Tibial nerve (tissue), 4 donors: ENCODE data around the gene ECM1. TPM values are rescaled to one million over a fixed set of nuclear protein-coding genes. Genes with fewer than 3 reads are reported as not detected.

ENCODE experiments used
- DNase-seq, 2 donors: peaks; one replicate each; pipeline ENCODE4 v3.0.0-alpha.2; 2019; ENCODE audit warnings: low spot score in 2 of 2
- H3K27ac ChIP-seq, 4 donors: fragments of 200-600 bp; sonication (generic) in 3 of 4; one replicate each; pipeline ENCODE4 v1.5.1; 2017 to 2019; ENCODE audit warnings: mild to moderate bottlenecking in 1 of 4
- H3K27me3 ChIP-seq, 2 donors: fragments of 200-600 bp; sonication (generic) in 1 of 2; one replicate each; pipeline versions ENCODE4 v1.5.1 to v1.6.0; 2017 to 2019
- H3K36me3 ChIP-seq, 3 donors: fragments of 200-600 bp; sonication (generic); one replicate each; pipeline ENCODE4 v1.5.1; 2018 to 2019
- H3K4me1 ChIP-seq, 4 donors: fragments of 200-600 bp; sonication (generic) in 3 of 4; one replicate each; pipeline ENCODE4 v1.5.1; 2017 to 2019
- H3K4me3 ChIP-seq, 4 donors: fragments of 200-600 bp; sonication (generic) in 3 of 4; one replicate each; pipeline ENCODE4 v1.5.1; 2017 to 2019; ENCODE audit warnings: mild to moderate bottlenecking in 1 of 4, moderate library complexity in 1 of 4
- H3K9me3 ChIP-seq, 4 donors: fragments of 200-600 bp; sonication (generic) in 3 of 4; one replicate each; pipeline ENCODE4 v1.5.1; 2017 to 2019
- EP300 ChIP-seq, 2 donors: sonication (generic); formaldehyde crosslinking; IDR thresholded peaks; one replicate each; pipeline ENCODE4 v1.6.1; 2017; ENCODE audit warnings: antibody characterized with exemption in 2 of 2, mild to moderate bottlenecking in 1 of 2
- POLR2A ChIP-seq, 2 donors: fragments of 450-650 bp; IDR thresholded peaks; one replicate each; pipeline ENCODE4 v1.6.1; 2017; ENCODE audit warnings: antibody characterized with exemption in 2 of 2, mild to moderate bottlenecking in 2 of 2, moderate library complexity in 2 of 2
- WGBS, 2 donors: methylation state at CpG; one replicate each; pipeline ENCODE4 v1.1.5; 2018; 5-methylcytosine and 5-hydroxymethylcytosine counted together
- total RNA-seq, 4 donors: library from RNA; depleted of rRNA; stranded (reverse); fragments of >200 nt; gene quantifications; one replicate each; pipeline ENCODE4 v1.1.0, GENCODE V29; 2016
- TF ChIP-seq, protein P1 (sequence below), 5 experiments: fragments of 200-600 bp in 3 of 5; fragments of 450-650 bp in 2 of 5; sonication (generic) in 3 of 5; IDR thresholded peaks; one replicate each; pipeline ENCODE4 v1.5.1; 2016 to 2019; ENCODE audit warnings: antibody characterized with exemption in 5 of 5, mild to moderate bottlenecking in 3 of 5, moderate library complexity in 2 of 5

Gene ECM1
- total RNA-seq, 4 donors from 2014 or later, result 10.1 to 32.2 (median 15.0) TPM

DNA sequence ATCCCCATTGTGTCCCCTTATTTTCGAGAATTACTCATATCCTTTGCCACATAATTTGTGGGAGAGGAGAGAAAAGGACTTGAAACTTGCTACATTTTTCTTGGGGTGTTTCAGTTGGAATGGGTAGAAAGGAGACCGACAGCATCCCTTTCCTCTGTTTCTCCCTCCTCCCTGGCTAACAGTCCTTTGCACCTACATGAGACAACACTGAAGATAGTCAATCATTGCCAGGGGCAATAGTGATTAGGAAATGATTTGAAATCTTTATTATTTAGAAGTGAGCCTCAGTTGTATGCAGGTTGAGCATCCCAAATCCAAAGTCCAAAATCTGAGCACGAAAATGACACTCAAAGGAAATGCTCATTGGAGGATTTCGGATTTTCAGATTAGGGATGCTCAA is 28.5 kb upstream of the ECM1 start:
- Histone ChIP-seq H3K9me3 (no peaks in the 10 kb centered on the region), H3K36me3 (no peaks in the 10 kb centered on the region), H3K4me1 (peaks cover 0 to 51% (median 6%) of the 10 kb centered on the region in 4 donors), H3K27ac (no peak overlapping the region), H3K27me3 (no peaks in the 10 kb centered on the region), H3K4me3 (no peak overlapping the region)
- TF ChIP-seq POLR2A (IDR thresholded peaks at IDR 0.05) (no peak), EP300 (IDR thresholded peaks at IDR 0.05) (no peak)
- TF ChIP-seq, protein P1, sequence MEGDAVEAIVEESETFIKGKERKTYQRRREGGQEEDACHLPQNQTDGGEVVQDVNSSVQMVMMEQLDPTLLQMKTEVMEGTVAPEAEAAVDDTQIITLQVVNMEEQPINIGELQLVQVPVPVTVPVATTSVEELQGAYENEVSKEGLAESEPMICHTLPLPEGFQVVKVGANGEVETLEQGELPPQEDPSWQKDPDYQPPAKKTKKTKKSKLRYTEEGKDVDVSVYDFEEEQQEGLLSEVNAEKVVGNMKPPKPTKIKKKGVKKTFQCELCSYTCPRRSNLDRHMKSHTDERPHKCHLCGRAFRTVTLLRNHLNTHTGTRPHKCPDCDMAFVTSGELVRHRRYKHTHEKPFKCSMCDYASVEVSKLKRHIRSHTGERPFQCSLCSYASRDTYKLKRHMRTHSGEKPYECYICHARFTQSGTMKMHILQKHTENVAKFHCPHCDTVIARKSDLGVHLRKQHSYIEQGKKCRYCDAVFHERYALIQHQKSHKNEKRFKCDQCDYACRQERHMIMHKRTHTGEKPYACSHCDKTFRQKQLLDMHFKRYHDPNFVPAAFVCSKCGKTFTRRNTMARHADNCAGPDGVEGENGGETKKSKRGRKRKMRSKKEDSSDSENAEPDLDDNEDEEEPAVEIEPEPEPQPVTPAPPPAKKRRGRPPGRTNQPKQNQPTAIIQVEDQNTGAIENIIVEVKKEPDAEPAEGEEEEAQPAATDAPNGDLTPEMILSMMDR (IDR thresholded peaks at IDR 0.05), result no peak
- DNase-seq, result no peak
- 73 to 79% methylated on average over 4 of the region's 4 CpGs for WGBS, 2 donors

DNA sequence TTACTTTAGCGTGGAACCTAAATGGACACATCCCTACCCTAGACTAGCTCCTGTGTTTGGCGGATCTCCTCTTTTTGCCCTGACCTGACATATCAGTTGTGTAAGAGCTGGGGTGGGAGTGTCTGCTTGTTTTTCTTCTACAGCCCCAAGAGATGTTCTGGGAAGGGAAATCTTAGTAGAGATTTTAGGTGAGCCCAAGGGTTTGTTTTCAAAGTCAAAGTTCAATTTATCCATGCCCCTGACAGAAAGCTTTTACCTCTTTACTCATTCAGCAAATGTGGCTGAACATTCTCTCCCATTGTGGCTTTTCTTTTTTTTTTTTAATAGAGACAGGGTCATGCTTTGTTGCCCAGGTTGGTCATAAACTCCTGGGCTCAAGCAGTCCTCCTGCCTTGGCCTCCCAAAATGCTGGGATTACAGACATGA is 28.0 kb upstream of the ECM1 start:
- TF ChIP-seq POLR2A (IDR thresholded peaks at IDR 0.05), result no peak
- TF ChIP-seq EP300 (IDR thresholded peaks at IDR 0.05), result no peak
- TF ChIP-seq, protein P1 (IDR thresholded peaks at IDR 0.05), result no peak
- H3K27ac ChIP-seq, result no peak overlapping the region
- no peaks in the 10 kb centered on the region for H3K36me3 ChIP-seq
- DNase-seq, result no peak
- WGBS, 2 donors, result 42 to 56% methylated on average over 2 of the region's 2 CpGs
- H3K27me3 ChIP-seq, result no peaks in the 10 kb centered on the region
- H3K4me3 ChIP-seq, result no peak overlapping the region
- no peaks in the 10 kb centered on the region for H3K9me3 ChIP-seq
- peaks cover 0 to 46% (median 6%) of the 10 kb centered on the region in 4 donors for H3K4me1 ChIP-seq

DNA sequence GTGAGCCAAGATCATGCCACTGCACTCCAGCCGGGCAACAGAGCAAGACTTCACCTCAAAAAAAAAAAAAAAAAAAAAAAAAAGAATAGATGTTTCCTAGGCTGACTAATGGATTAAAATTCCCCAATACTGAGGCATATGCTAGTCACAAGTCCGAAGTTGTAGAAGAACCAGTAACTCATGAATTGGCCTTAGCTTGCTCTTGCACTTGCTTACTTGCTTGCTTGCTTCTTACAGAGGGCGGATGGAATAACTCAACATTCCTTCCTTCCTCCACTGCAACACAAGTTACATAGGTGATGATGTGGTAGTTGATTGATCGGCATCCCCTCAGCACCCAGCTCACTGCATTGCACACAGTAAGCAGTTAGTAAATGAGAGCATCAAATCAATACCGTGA is 23.5 kb upstream of the ECM1 start:
- Histone ChIP-seq H3K27ac (no peak overlapping the region), H3K36me3 (peaks cover 0 to 8% (median 4%) of the 10 kb centered on the region in 3 donors), H3K27me3 (no peaks in the 10 kb centered on the region), H3K9me3 (no peaks in the 10 kb centered on the region), H3K4me3 (no peak overlapping the region), H3K4me1 (peaks cover 0 to 27% (median 3%) of the 10 kb centered on the region in 4 donors)
- WGBS, 2 donors, result 85 to 88% methylated on average over 5 of the region's 5 CpGs
- DNase-seq, result no peak
- TF ChIP-seq, protein P1 (IDR thresholded peaks at IDR 0.05), result no peak
- TF ChIP-seq EP300 (IDR thresholded peaks at IDR 0.05) (no peak), POLR2A (IDR thresholded peaks at IDR 0.05) (no peak)

DNA sequence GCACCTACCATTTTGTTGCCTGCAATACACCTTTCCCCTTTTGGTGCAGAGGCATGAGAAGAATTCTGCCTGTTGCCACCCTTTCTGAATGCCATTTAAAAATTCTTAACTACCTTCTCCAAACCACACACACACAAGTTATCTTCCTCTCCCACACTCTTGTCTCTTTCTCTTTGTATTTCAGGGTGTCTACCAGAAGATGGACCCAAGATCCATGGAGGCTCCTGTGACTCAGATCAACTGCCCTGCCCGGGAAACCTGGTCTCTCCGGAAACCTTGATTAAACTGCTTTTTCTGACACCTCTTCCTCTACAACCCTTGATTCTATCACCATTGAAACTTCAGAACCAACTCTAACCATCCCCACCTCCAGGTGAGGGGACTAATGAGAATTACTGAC is 23.0 kb upstream of the ECM1 start:
- peaks cover 0 to 12% (median 4%) of the 10 kb centered on the region in 3 donors for H3K36me3 ChIP-seq
- H3K9me3 ChIP-seq, result no peaks in the 10 kb centered on the region
- WGBS, 2 donors, result 22 to 39% methylated on average over 2 of the region's 2 CpGs
- no peak overlapping the region for H3K4me3 ChIP-seq
- no peaks in the 10 kb centered on the region for H3K27me3 ChIP-seq
- H3K4me1 ChIP-seq, result peaks cover 0 to 23% (median 3%) of the 10 kb centered on the region in 4 donors
- TF ChIP-seq EP300 (IDR thresholded peaks at IDR 0.05) (no peak), POLR2A (IDR thresholded peaks at IDR 0.05) (no peak)
- TF ChIP-seq, protein P1 (IDR thresholded peaks at IDR 0.05), result no peak
- no peak overlapping the region for H3K27ac ChIP-seq
- no peak for DNase-seq

DNA sequence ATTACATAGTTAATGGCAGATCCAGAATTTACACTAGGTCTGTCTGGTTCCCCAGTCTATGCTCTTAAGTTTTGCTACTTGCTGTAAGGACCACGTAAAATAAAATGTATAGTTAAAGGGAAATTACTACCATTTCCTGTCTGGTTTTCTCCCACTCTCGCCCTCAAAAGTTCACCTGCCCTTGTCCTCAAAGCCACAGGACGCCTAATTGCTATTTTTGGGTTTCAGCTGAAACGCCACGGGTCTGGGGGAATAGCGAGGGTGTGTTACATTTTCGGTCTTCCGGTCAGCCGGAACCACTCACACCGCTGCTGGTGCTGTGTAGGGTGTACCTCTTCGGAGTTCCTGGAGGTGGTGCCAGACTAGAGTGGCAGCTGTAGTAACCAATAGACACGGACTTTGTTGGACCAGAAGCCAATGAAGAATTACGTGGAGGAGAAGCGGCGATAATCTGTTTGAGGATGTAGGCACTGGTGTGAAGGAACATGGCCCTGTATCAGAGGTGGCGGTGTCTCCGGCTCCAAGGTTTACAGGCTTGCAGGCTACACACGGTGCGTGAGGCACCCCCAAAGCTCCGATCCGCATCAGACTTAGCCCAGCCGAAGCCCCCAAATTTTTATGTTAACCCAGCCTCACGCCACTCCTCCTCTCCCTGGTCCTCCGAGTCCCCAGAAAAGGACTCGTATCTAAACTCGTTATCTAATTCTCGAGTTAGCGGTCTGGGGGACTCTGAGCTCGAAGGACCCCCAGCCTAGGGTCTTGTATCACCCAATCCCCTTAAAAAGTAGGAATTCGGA is 20.7 kb upstream of the ECM1 start, which contains the start of gene TARS2:
TARS2 (plus strand) TSS at position 454 of the 797 bp plus-strand sequence; CDS start at position 486, 32 bp downstream.
- H3K27me3 ChIP-seq, result no peaks in the 10 kb centered on the region
- peak within 1 kb of the TSS; percentile 56 to 75 (median 63) for H3K4me3 ChIP-seq
- H3K4me1 ChIP-seq, result peaks cover 0 to 18% (median 3%) of the 10 kb centered on the region in 4 donors
- H3K9me3 ChIP-seq, result no peaks in the 10 kb centered on the region
- peak; percentile 93 to 99 for DNase-seq
- peak within 1 kb of the TSS in 3 of 4 donors; percentile 76 to 84 (median 78) for H3K27ac ChIP-seq
- peaks cover 0 to 35% (median 12%) of the 10 kb centered on the region in 3 donors for H3K36me3 ChIP-seq
- 1% methylated on average over 30 of the region's 30 CpGs for WGBS, 2 donors
- TF ChIP-seq POLR2A (IDR thresholded peaks at IDR 0.05) (peak; percentile 20 to 64), EP300 (IDR thresholded peaks at IDR 0.05) (peak in 1 of 2 donors; percentile 82)
- TF ChIP-seq, protein P1 (IDR thresholded peaks at IDR 0.05), result peak; percentile 32 to 79 (median 62)
